CD14-positive monocyte (primary cell): Measurements from ENCODE around the gene DNAL1. TPM values are rescaled to one million over a fixed set of nuclear protein-coding genes. Genes with fewer than 3 reads are reported as not detected.

Source experiments
- DNase-seq, 3 donors: peaks; one replicate each; pipeline ENCODE4 v3.0.0-alpha.2; 2011 to 2022
- H2AFZ ChIP-seq: 2 replicates; pipeline ENCODE4 v1.6.0; 2012; ENCODE audit warnings: mild to moderate bottlenecking, low read depth, low read length, inconsistent platforms; ENCODE audit not compliant: insufficient read depth, poor library complexity, severe bottlenecking
- H3K27ac ChIP-seq, 2 donors: 1 replicate in 1 of 2; 2 replicates in 1 of 2; pipeline ENCODE4 v1.5.1; 2012 to 2013; ENCODE audit warnings: low read length in 2 of 2, control low read depth in 1 of 2, inconsistent platforms in 1 of 2, low read depth in 1 of 2, mild to moderate bottlenecking in 1 of 2
- H3K27me3 ChIP-seq, 2 donors: one replicate each; pipeline versions ENCODE4 v1.6.0 to v1.6.1; 2011 to 2013; ENCODE audit warnings: low read length in 2 of 2; ENCODE audit not compliant: control insufficient read depth in 2 of 2, insufficient read depth in 2 of 2
- H3K36me3 ChIP-seq, 2 donors: replicated peaks in 1 of 2; 1 replicate in 1 of 2; 2 replicates in 1 of 2; pipeline versions ENCODE4 v1.5.1 to v1.6.1; 2012 to 2013; ENCODE audit warnings: low read length in 2 of 2, control low read depth in 1 of 2, inconsistent platforms in 1 of 2, mild to moderate bottlenecking in 1 of 2; ENCODE audit not compliant: insufficient read depth in 2 of 2, control insufficient read depth in 1 of 2
- H3K4me1 ChIP-seq, 2 donors: 1 replicate in 1 of 2; 2 replicates in 1 of 2; pipeline versions ENCODE4 v1.5.1 to v1.6.1; 2012 to 2013; ENCODE audit warnings: low read length in 2 of 2, control low read depth in 1 of 2, inconsistent platforms in 1 of 2, mild to moderate bottlenecking in 1 of 2, moderate library complexity in 1 of 2; ENCODE audit not compliant: insufficient read depth in 2 of 2, control insufficient read depth in 1 of 2
- H3K4me2 ChIP-seq: replicated peaks from 2 replicates; pipeline ENCODE3; 2012; ENCODE audit warnings: low read length, moderate library complexity, mild to moderate bottlenecking; ENCODE audit not compliant: poor library complexity, severe bottlenecking; ENCODE audit errors: extremely low read depth
- H3K4me3 ChIP-seq, 3 experiments: fragments of 200-600 bp in 1 of 3; sonication (generic) in 1 of 3; replicated peaks in 1 of 3; 1 replicate in 2 of 3; 2 replicates in 1 of 3; pipeline ENCODE4 v1.5.1; 2011 to 2013; ENCODE audit warnings: low read length in 3 of 3, mild to moderate bottlenecking in 3 of 3, control low read depth in 2 of 3, low read depth in 2 of 3, inconsistent platforms in 1 of 3, moderate library complexity in 1 of 3
- H3K79me2 ChIP-seq: 2 replicates; pipeline ENCODE4 v1.6.0; 2012; ENCODE audit warnings: mild to moderate bottlenecking, control low read depth, inconsistent platforms, low read length, moderate library complexity; ENCODE audit not compliant: insufficient read depth
- H3K9ac ChIP-seq: 2 replicates; pipeline ENCODE4 v1.6.0; 2017; ENCODE audit warnings: low read length, mild to moderate bottlenecking; ENCODE audit not compliant: insufficient read depth, poor library complexity, severe bottlenecking
- H3K9me3 ChIP-seq, 2 donors: replicated peaks in 1 of 2; 1 replicate in 1 of 2; 2 replicates in 1 of 2; pipeline versions ENCODE4 v1.5.1 to v1.6.1; 2012 to 2013; ENCODE audit warnings: low read length in 2 of 2, control low read depth in 1 of 2; ENCODE audit not compliant: control insufficient read depth in 1 of 2, insufficient read depth in 1 of 2
- H4K20me1 ChIP-seq: 2 replicates; pipeline ENCODE4 v1.6.0; 2012; ENCODE audit warnings: mild to moderate bottlenecking, low read length, control low read depth, moderate library complexity; ENCODE audit not compliant: insufficient read depth
- H3K27ac Mint-ChIP-seq, 7 donors: one replicate each; pipeline ENCODE4 v1.8.0; 2020; ENCODE audit warnings: mild to moderate bottlenecking in 7 of 7, mixed read lengths in 7 of 7, moderate library complexity in 6 of 7, inconsistent platforms in 2 of 7
- H3K27me3 Mint-ChIP-seq, 3 donors: one replicate each; pipeline ENCODE4 v1.8.0; 2021 to 2022; ENCODE audit warnings: low read depth in 3 of 3, mild to moderate bottlenecking in 3 of 3, mixed read lengths in 3 of 3, moderate library complexity in 3 of 3, inconsistent platforms in 1 of 3
- H3K36me3 Mint-ChIP-seq, 2 donors: one replicate each; pipeline ENCODE4 v1.8.0; 2020; ENCODE audit warnings: mixed read lengths in 2 of 2, inconsistent platforms in 1 of 2, mild to moderate bottlenecking in 1 of 2
- H3K4me1 Mint-ChIP-seq: one replicate; pipeline ENCODE4 v1.8.0; 2020; ENCODE audit warnings: mild to moderate bottlenecking, mixed read lengths
- H3K4me3 Mint-ChIP-seq, 2 donors: one replicate each; pipeline ENCODE4 v1.8.0; 2020; ENCODE audit warnings: mild to moderate bottlenecking in 2 of 2, mixed read lengths in 2 of 2, moderate library complexity in 1 of 2
- H3K9me3 Mint-ChIP-seq, 7 donors: one replicate each; pipeline ENCODE4 v1.8.0; 2020 to 2022; ENCODE audit warnings: mixed read lengths in 7 of 7, mild to moderate bottlenecking in 6 of 7, moderate library complexity in 6 of 7, inconsistent platforms in 2 of 7
- CTCF ChIP-seq: fragments of 200-600 bp; IDR thresholded peaks from one replicate; pipeline ENCODE4 v1.8.0; 2022; ENCODE audit warnings: antibody characterized with exemption, mild to moderate bottlenecking
- WGBS: methylation state at CpG from one replicate; pipeline ENCODE4 v1.1.5; 2013; ENCODE audit warnings: missing lambda C conversion rate; ENCODE audit not compliant: insufficient coverage; 5-methylcytosine and 5-hydroxymethylcytosine counted together
- intact Hi-C, 2 donors: fragments of 100-400 bp; cut with micrococcal nuclease; formaldehyde crosslinking; loops; one replicate each; pipeline versions ENCODE4 v1.15.0 to v1.15.1; 2023
- polyA plus RNA-seq, 3 donors: library from polyadenylated mRNA; depleted of rRNA in 1 of 3; unstranded in 2 of 3; stranded (reverse) in 1 of 3; fragments of 300-500 nt in 2 of 3; fragments of >200 nt in 1 of 3; fragmentation: Illumina TruSeq in 2 of 3; gene quantifications; 1 replicate in 2 of 3; 2 replicates in 1 of 3; pipeline ENCODE4 v1.2.3, GENCODE V29; 2012 to 2021

DNAL1 gene
- polyA plus RNA-seq, 3 donors: 0.68 to 3.4 (median 2.0) TPM

GRCh38 chr14:73607241-73607640 lies 37.5 kb upstream of the DNAL1 start:
- Histone ChIP-seq H3K9me3 (no peaks in the 10 kb centered on the region), H3K79me2 (no peaks in the 10 kb centered on the region), H3K27me3 (peaks cover 3 to 8% of the 10 kb centered on the region in 2 donors), H3K4me3 (no peak overlapping the region), H3K36me3 (no peaks in the 10 kb centered on the region), H3K4me2 (no peak overlapping the region), H2AFZ (no peak overlapping the region), H4K20me1 (no peaks in the 10 kb centered on the region), H3K27ac (no peak overlapping the region), H3K9ac (no peak overlapping the region), H3K4me1 (peaks cover 0 to 4% of the 10 kb centered on the region in 2 donors)
- peaks cover 3% of the 10 kb centered on the region for H3K4me1 Mint-ChIP-seq
- no peak overlapping the region for H3K4me3 Mint-ChIP-seq
- H3K27me3 Mint-ChIP-seq: peaks cover 3 to 16% (median 14%) of the 10 kb centered on the region in 3 donors
- peaks cover 0 to 8% (median 1%) of the 10 kb centered on the region in 7 donors for H3K9me3 Mint-ChIP-seq
- no peak for DNase-seq
- WGBS: no CpG with 5 or more reads among the region's 1 CpG
- H3K27ac Mint-ChIP-seq: no peak overlapping the region
- intact Hi-C loops: no loop called here
- H3K36me3 Mint-ChIP-seq: no peaks in the 10 kb centered on the region
- TF ChIP-seq CTCF: no peak

- Histone ChIP-seq H3K79me2 (no peaks in the 10 kb centered on the region), H4K20me1 (no peaks in the 10 kb centered on the region), H3K4me3 (no peak overlapping the region), H3K9me3 (no peaks in the 10 kb centered on the region), H3K9ac (no peak overlapping the region), H3K36me3 (no peaks in the 10 kb centered on the region), H3K27me3 (peaks cover 11 to 16% of the 10 kb centered on the region in 2 donors), H3K27ac (no peak overlapping the region), H2AFZ (no peak overlapping the region), H3K4me1 (peaks cover 7 to 9% of the 10 kb centered on the region in 2 donors), H3K4me2 (no peak overlapping the region)
- intact Hi-C loops: no loop called here
- peaks cover 7% of the 10 kb centered on the region for H3K4me1 Mint-ChIP-seq
- H3K27me3 Mint-ChIP-seq: peaks cover 11 to 30% (median 28%) of the 10 kb centered on the region in 3 donors
- no peak overlapping the region for H3K4me3 Mint-ChIP-seq
- peaks cover 0 to 8% (median 1%) of the 10 kb centered on the region in 7 donors for H3K9me3 Mint-ChIP-seq
- no peaks in the 10 kb centered on the region for H3K36me3 Mint-ChIP-seq
- no peak for TF ChIP-seq CTCF
- no peak overlapping the region for H3K27ac Mint-ChIP-seq
- 75% methylated on average over 2 of the region's 2 CpGs for WGBS
- DNase-seq: no peak
Measured at GRCh38 chr14:73610687-73611086, 34.1 kb upstream of the DNAL1 start.
